ENCODE results near the gene SNAP47. TPM values are rescaled to one million over a fixed set of nuclear protein-coding genes. Genes with fewer than 3 reads are reported as not detected.
A peak's percentile ranks its signal among the peaks of the same experiment; 100 is the strongest.

SNAP47 gene
- total and polyA plus RNA-seq, 2 of the 4 experiments (the other 2 are of a cell fraction), result 39.4 to 72.9 TPM

- no TSS peak for BruUV-seq (replicated peaks)
- Histone ChIP-seq H3K18ac (ENCODE audit: low read depth, low read length) (peak overlapping the region; percentile 90), H3K27me3 (ENCODE audit: control insufficient read depth, insufficient read depth, low read length) (no peaks in the 10 kb centered on the region), H2AK5ac (ENCODE audit: low read depth, low read length) (no peak overlapping the region), H3K9me1 (ENCODE audit: insufficient read depth, low read length) (no peaks in the 10 kb centered on the region), H2BK120ac (ENCODE audit: low read depth, low read length) (peak overlapping the region; percentile 88; the same call in 1 of the 2 replicates), H2BK5ac (ENCODE audit: low read depth, low read length, poor library complexity, severe bottlenecking) (peak overlapping the region; percentile 86), H3K27ac (ENCODE audit: insufficient read depth, low read length) (peak overlapping the region; percentile 71; the same call in 1 of the 2 replicates), H3K79me1 (ENCODE audit: low read depth in 1 of 2, low read length in 2 of 2) (no peaks in the 10 kb centered on the region), H3K4ac (ENCODE audit: low read depth, low read length) (peak overlapping the region; percentile 72; the same call in 1 of the 2 replicates), H2BK20ac (ENCODE audit: low read depth, low read length) (peak overlapping the region; percentile 76; the same call in 1 of the 2 replicates), H4K8ac (ENCODE audit: low read depth in 2 of 2, low read length in 2 of 2) (peak overlapping the region; percentile 39 to 70; a peak in 2 of 4 replicates), H3K56ac (ENCODE audit: extremely low read depth, insufficient read depth, low read length) (no peak overlapping the region), H3K14ac (replicated peaks; ENCODE audit: low read depth, low read length) (no peak overlapping the region), H3K4me2 (ENCODE audit: low read depth, low read length) (no peak overlapping the region), H3K23ac (ENCODE audit: low read depth, low read length) (no peak overlapping the region), H3K4me1 (ENCODE audit: control insufficient read depth, insufficient read depth, low read length) (no peaks in the 10 kb centered on the region; the same call in 1 of the 2 replicates), H3K9me3 (ENCODE audit: control insufficient read depth, insufficient read depth, low read length) (peaks cover 17% of the 10 kb centered on the region), H2AFZ (replicated peaks; ENCODE audit: low read length, poor library complexity) (no peak overlapping the region), H2AK9ac (replicated peaks; ENCODE audit: low read depth, low read length, poor library complexity) (no peak overlapping the region), H3K9ac (ENCODE audit: low read depth, low read length) (no peak overlapping the region), H2BK15ac (ENCODE audit: low read depth, low read length) (no peak overlapping the region), H3K36me3 (ENCODE audit: control insufficient read depth, insufficient read depth, low read length) (no peaks in the 10 kb centered on the region), H4K91ac (ENCODE audit: insufficient read depth, low read depth, low read length) (peak overlapping the region; percentile 62; the same call in 1 of the 2 replicates), H3K4me3 (ENCODE audit: insufficient read depth, low read depth, low read length) (no peak overlapping the region), H4K5ac (ENCODE audit: low read depth, low read length) (peak overlapping the region; percentile 94), H4K20me1 (ENCODE audit: insufficient read depth, low read length) (no peaks in the 10 kb centered on the region)
- ChIA-PET CTCF (no interaction called here), POLR2A (ENCODE audit: unreplicated experiment) (no interaction called here)
- ATAC-seq (ENCODE audit: low read depth), result no peak
- WGBS, 2 experiments (ENCODE audit: extremely low coverage in 2 of 2, insufficient read length in 1 of 2), result no CpG with 5 or more reads among the region's 1 CpG
- dilution Hi-C loops (cut with HindIII; ENCODE audit: low sequenced_read_pairs, unreplicated experiment) (no loop called here), intact Hi-C loops (cut with micrococcal nuclease) (no loop called here), in situ Hi-C loops (cut with MboI; ENCODE audit: low sequenced_read_pairs) (no loop called here)
- TF ChIP-seq BHLHE40 (IDR thresholded peaks at IDR 0.05; ENCODE audit: low read depth, low read length) (no peak), SMC3 (IDR thresholded peaks at IDR 0.05; ENCODE audit: low read depth, low read length) (no peak), CTCF (conservative IDR thresholded peaks at IDR 0.05; ENCODE audit: low read depth, low read length) (no peak), MAZ (IDR thresholded peaks at IDR 0.05; ENCODE audit: borderline replicate concordance, low read depth, low read length) (no peak), RAD21 (IDR thresholded peaks at IDR 0.05; ENCODE audit: low read length) (no peak), MAFK (IDR thresholded peaks at IDR 0.05; ENCODE audit: low read depth, low read length) (no peak), CEBPB (IDR thresholded peaks at IDR 0.05; ENCODE audit: low read depth, low read length) (no peak), RFX5 (IDR thresholded peaks at IDR 0.05; ENCODE audit: low read depth, low read length) (no peak)
- DNase-seq, result peak; percentile 19
These were observed 11.8 kb upstream of the SNAP47 start for GRCh38 chr1:227723474-227723873.

All from IMR-90 (cell line).